ENCODE measurements around the gene ELOVL6. TPM values are rescaled to one million over a fixed set of nuclear protein-coding genes. Genes with fewer than 3 reads are reported as not detected.

Gene ELOVL6
- total and polyA plus RNA-seq, 10 of the 15 experiments (the other 5 are each of a cell fraction or from before 2014, with no cell fraction given) = 3.9 to 33.5 (median 8.1) TPM

DNA sequence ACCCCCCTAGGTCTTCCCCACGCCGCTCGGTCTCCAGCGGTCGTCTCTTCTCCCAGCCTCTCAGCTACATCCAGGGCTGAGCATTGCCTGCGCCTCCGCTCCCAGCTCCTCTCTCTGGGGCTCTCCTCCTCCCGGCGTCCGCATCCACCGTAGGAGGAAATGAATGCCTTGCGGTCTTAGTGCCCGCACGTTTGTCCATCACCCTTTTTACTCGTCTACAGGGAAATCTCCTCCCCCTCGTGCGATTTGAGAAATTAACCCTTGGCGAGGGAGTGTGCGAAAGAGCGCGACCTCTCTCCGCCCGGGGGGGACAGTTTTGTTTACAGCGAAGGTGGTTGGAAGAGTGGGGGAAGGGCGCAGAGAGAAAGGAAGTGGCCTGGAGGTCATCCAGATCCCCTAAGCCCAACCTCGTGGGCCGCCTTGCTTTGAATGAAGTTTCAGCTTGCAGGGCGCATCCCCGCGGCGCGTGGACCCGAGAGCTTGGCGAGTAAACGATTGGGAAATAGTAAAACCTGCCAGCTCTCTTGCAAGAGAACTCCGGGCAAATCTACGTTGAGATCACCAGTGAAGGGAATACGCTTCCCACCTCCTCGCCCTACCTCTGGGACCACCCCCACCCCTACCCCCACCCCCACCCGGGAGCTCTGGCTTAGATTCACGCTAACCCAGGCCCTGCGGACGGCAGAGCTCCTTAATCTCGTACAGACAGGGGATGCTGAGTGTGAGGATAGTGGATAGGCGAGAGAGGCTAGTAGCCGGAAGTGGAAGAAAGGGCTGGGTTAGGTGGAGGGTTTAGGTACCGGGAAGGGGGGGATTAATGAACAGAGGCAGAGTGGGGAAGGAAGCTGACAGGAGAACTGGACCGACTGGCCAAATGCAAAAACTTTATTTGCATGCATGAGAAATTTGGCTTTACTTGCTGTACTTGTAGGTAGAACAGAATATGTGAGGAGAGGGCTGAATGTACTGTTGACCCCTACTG is at the start of gene ELOVL6 (continued):
- TF ChIP-seq, protein P1, sequence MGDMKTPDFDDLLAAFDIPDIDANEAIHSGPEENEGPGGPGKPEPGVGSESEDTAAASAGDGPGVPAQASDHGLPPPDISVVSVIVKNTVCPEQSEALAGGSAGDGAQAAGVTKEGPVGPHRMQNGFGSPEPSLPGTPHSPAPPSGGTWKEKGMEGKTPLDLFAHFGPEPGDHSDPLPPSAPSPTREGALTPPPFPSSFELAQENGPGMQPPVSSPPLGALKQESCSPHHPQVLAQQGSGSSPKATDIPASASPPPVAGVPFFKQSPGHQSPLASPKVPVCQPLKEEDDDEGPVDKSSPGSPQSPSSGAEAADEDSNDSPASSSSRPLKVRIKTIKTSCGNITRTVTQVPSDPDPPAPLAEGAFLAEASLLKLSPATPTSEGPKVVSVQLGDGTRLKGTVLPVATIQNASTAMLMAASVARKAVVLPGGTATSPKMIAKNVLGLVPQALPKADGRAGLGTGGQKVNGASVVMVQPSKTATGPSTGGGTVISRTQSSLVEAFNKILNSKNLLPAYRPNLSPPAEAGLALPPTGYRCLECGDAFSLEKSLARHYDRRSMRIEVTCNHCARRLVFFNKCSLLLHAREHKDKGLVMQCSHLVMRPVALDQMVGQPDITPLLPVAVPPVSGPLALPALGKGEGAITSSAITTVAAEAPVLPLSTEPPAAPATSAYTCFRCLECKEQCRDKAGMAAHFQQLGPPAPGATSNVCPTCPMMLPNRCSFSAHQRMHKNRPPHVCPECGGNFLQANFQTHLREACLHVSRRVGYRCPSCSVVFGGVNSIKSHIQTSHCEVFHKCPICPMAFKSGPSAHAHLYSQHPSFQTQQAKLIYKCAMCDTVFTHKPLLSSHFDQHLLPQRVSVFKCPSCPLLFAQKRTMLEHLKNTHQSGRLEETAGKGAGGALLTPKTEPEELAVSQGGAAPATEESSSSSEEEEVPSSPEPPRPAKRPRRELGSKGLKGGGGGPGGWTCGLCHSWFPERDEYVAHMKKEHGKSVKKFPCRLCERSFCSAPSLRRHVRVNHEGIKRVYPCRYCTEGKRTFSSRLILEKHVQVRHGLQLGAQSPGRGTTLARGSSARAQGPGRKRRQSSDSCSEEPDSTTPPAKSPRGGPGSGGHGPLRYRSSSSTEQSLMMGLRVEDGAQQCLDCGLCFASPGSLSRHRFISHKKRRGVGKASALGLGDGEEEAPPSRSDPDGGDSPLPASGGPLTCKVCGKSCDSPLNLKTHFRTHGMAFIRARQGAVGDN (IDR thresholded peaks at IDR 0.05) = peak; percentile 36; the same call in 1 of the 2 replicates
- peak; percentile 75 for TF ChIP-seq NBN (IDR thresholded peaks at IDR 0.05)
- TF ChIP-seq HCFC1 (IDR thresholded peaks at IDR 0.05; ENCODE audit: low read length) = no peak
- TF ChIP-seq IKZF1 (conservative IDR thresholded peaks at IDR 0.05) = peak; percentile 88
- TF ChIP-seq RCOR1 (conservative IDR thresholded peaks at IDR 0.05; ENCODE audit: low read depth, low read length) = no peak
- TF ChIP-seq POLR2AphosphoS5 (IDR thresholded peaks at IDR 0.05; ENCODE audit: low read length) = no peak
- TF ChIP-seq HDGF (IDR thresholded peaks at IDR 0.05) = no peak
- no peak for TF ChIP-seq TCF3 (IDR thresholded peaks at IDR 0.05; ENCODE audit: borderline replicate concordance, insufficient read depth, low read depth, low read length)
- no peak for TF ChIP-seq SREBF2 (IDR thresholded peaks at IDR 0.05; ENCODE audit: low read length)
